ENCODE results near the gene POC1A.

POC1A gene

GRCh38 chr3:52059781-52060180 is 94.4 kb downstream of the POC1A start:
- Histone ChIP-seq H3K9ac (ENCODE audit: low read length) (no peak overlapping the region), H3K4me1 (ENCODE audit: control insufficient read depth, insufficient read depth, low read depth, low read length) (peaks cover 23% of the 10 kb centered on the region), H3K27ac (ENCODE audit: low read length, poor library complexity, severe bottlenecking) (no peak overlapping the region), H3K14ac (ENCODE audit: low read length in 2 of 2) (no peak overlapping the region), H4K8ac (ENCODE audit: low read length) (no peak overlapping the region), H3K79me1 (replicated peaks; ENCODE audit: low read length, poor library complexity, severe bottlenecking) (no peaks in the 10 kb centered on the region), H3K23ac (ENCODE audit: low read length in 2 of 2) (no peak overlapping the region), H3K4me2 (ENCODE audit: low read length, poor library complexity, severe bottlenecking) (no peak overlapping the region), H2BK5ac (ENCODE audit: low read depth, low read length, poor library complexity, severe bottlenecking) (no peak overlapping the region), H2AFZ (ENCODE audit: low read depth, low read length) (no peak overlapping the region), H2BK15ac (ENCODE audit: low read depth, poor library complexity, severe bottlenecking) (no peak overlapping the region), H3K18ac (ENCODE audit: low read depth in 1 of 2, low read length in 2 of 2) (no peak overlapping the region), H3K36me3 (ENCODE audit: control insufficient read depth in 1 of 2, insufficient read depth in 2 of 2, low read depth in 1 of 2, low read length in 2 of 2) (no peaks in the 10 kb centered on the region), H3K4ac (ENCODE audit: low read depth in 1 of 2, low read length in 2 of 2) (no peak overlapping the region), H3K27me3 (ENCODE audit: control insufficient read depth in 1 of 2, insufficient read depth in 1 of 2, low read length in 2 of 2) (no peaks in the 10 kb centered on the region), H3K4me3 (ENCODE audit: insufficient read depth in 1 of 2, low read depth in 1 of 2, low read length in 2 of 2) (no peak overlapping the region), H2BK120ac (ENCODE audit: low read depth, low read length) (no peak overlapping the region), H2BK12ac (ENCODE audit: low read length in 2 of 2) (no peak overlapping the region), H3K9me3 (ENCODE audit: control insufficient read depth, low read length) (no peaks in the 10 kb centered on the region), H4K91ac (ENCODE audit: low read length) (no peak overlapping the region), H2AK5ac (ENCODE audit: low read length, severe bottlenecking) (no peak overlapping the region)
- no peak for DNase-seq
- WGBS, result 88% methylated on average over 6 of the region's 7 CpGs

GRCh38 chr3:52057812-52058495 is 96.3 kb downstream of the POC1A start:
- Histone ChIP-seq H3K79me1 (replicated peaks; ENCODE audit: low read length, poor library complexity, severe bottlenecking) (no peaks in the 10 kb centered on the region), H4K8ac (ENCODE audit: low read length) (peak overlapping the region; percentile 90), H3K36me3 (ENCODE audit: control insufficient read depth in 1 of 2, insufficient read depth in 2 of 2, low read depth in 1 of 2, low read length in 2 of 2) (peaks cover 9 to 14% of the 10 kb centered on the region in 2 experiments), H3K9ac (ENCODE audit: low read length) (peak overlapping the region; percentile 84), H2BK5ac (ENCODE audit: low read depth, low read length, poor library complexity, severe bottlenecking) (no peak overlapping the region), H3K27ac (ENCODE audit: low read length, poor library complexity, severe bottlenecking) (no peak overlapping the region), H2BK120ac (ENCODE audit: low read depth, low read length) (peak overlapping the region; percentile 6), H2BK15ac (ENCODE audit: low read depth, poor library complexity, severe bottlenecking) (peak overlapping the region; percentile 73), H2AK5ac (ENCODE audit: low read length, severe bottlenecking) (peak overlapping the region; percentile 65), H3K4me3 (ENCODE audit: insufficient read depth in 1 of 2, low read depth in 1 of 2, low read length in 2 of 2) (peak overlapping the region in 1 of 2 experiments; percentile 87), H3K23ac (ENCODE audit: low read length in 2 of 2) (no peak overlapping the region), H3K18ac (ENCODE audit: low read depth in 1 of 2, low read length in 2 of 2) (peak overlapping the region; percentile 74 to 94), H3K4me1 (ENCODE audit: control insufficient read depth, insufficient read depth, low read depth, low read length) (peaks cover 39% of the 10 kb centered on the region), H3K14ac (ENCODE audit: low read length in 2 of 2) (peak overlapping the region in 1 of 2 experiments; percentile 93), H3K4me2 (ENCODE audit: low read length, poor library complexity, severe bottlenecking) (peak overlapping the region; percentile 83), H3K27me3 (ENCODE audit: control insufficient read depth in 1 of 2, insufficient read depth in 1 of 2, low read length in 2 of 2) (no peaks in the 10 kb centered on the region), H2BK12ac (ENCODE audit: low read length in 2 of 2) (peak overlapping the region in 1 of 2 experiments; percentile 76), H4K91ac (ENCODE audit: low read length) (peak overlapping the region; percentile 79), H3K9me3 (ENCODE audit: control insufficient read depth, low read length) (no peaks in the 10 kb centered on the region), H2AFZ (ENCODE audit: low read depth, low read length) (peak overlapping the region; percentile 90), H3K4ac (ENCODE audit: low read depth in 1 of 2, low read length in 2 of 2) (peak overlapping the region; percentile 76 to 81)
- DNase-seq, result no peak
- 70% methylated on average over 14 of the region's 14 CpGs for WGBS

DNA sequence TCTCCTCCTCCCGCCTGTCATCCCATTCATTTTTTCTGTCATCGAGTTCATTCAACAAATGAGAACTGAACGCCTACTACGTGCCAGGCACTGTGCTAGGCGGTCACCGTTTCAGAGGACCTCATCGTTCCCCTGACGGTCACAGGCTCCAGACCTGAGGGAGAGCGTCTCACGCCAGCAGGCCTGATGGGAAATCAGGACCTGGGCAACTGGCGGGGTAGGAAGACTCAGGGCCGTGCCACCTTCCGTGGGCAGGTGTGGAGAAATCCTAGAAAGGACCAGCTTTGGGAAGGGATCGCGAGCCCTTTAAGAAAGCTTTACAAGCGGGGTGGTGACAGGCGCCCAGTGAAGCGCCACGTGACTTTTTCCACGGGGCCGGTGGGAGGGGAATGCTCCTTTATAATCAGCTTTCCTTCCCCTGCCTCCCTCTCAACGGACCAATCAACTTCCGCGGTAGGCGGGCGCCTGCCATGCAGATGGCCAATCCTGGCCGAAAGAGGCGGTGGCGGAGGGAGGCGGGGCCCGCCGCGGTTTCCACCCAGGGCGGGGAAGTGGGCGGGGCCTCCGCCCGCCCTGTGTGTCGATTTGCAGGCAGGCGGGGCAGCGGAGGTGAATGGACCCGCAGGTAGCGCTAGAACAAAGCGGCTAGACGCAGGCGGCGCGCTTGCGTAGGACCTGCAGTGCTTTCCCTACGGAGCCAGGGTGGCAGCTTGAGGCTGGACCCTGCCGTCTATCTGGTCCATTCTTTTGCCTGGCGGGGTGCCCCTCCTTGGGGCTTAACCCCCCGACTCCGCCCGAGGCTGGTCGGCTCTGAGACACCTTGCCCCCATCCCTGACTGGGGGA is 97.0 kb downstream of the POC1A start:
- peak overlapping the region; percentile 49 for H3K27ac ChIP-seq (ENCODE audit: low read length, poor library complexity, severe bottlenecking)
- H2BK120ac ChIP-seq (ENCODE audit: low read depth, low read length), result peak overlapping the region; percentile 65
- H3K36me3 ChIP-seq (ENCODE audit: control insufficient read depth in 1 of 2, insufficient read depth in 2 of 2, low read depth in 1 of 2, low read length in 2 of 2), result peaks cover 11 to 20% of the 10 kb centered on the region in 2 experiments
- 2% methylated on average over 52 of the region's 55 CpGs for WGBS
- peak overlapping the region; percentile 93 for H3K9ac ChIP-seq (ENCODE audit: low read length)
- peak overlapping the region; percentile 76 to 81 for H3K4ac ChIP-seq (ENCODE audit: low read depth in 1 of 2, low read length in 2 of 2)
- H3K23ac ChIP-seq (ENCODE audit: low read length in 2 of 2), result no peak overlapping the region
- peak overlapping the region; percentile 90 for H4K8ac ChIP-seq (ENCODE audit: low read length)
- peak overlapping the region; percentile 79 for H4K91ac ChIP-seq (ENCODE audit: low read length)
- H2AK5ac ChIP-seq (ENCODE audit: low read length, severe bottlenecking), result peak overlapping the region; percentile 65
- H3K79me1 ChIP-seq (replicated peaks; ENCODE audit: low read length, poor library complexity, severe bottlenecking), result no peaks in the 10 kb centered on the region
- no peaks in the 10 kb centered on the region for H3K9me3 ChIP-seq (ENCODE audit: control insufficient read depth, low read length)
- H3K27me3 ChIP-seq (ENCODE audit: control insufficient read depth in 1 of 2, insufficient read depth in 1 of 2, low read length in 2 of 2), result no peaks in the 10 kb centered on the region
- peaks cover 38% of the 10 kb centered on the region for H3K4me1 ChIP-seq (ENCODE audit: control insufficient read depth, insufficient read depth, low read depth, low read length)
- H2BK15ac ChIP-seq (ENCODE audit: low read depth, poor library complexity, severe bottlenecking), result peak overlapping the region; percentile 73
- H3K4me3 ChIP-seq (ENCODE audit: insufficient read depth in 1 of 2, low read depth in 1 of 2, low read length in 2 of 2), result peak overlapping the region; percentile 68 to 87
- H3K14ac ChIP-seq (ENCODE audit: low read length in 2 of 2), result peak overlapping the region in 1 of 2 experiments; percentile 93
- peak; percentile 99 for DNase-seq
- H3K18ac ChIP-seq (ENCODE audit: low read depth in 1 of 2, low read length in 2 of 2), result peak overlapping the region; percentile 74 to 94
- peak overlapping the region; percentile 87 for H3K4me2 ChIP-seq (ENCODE audit: low read length, poor library complexity, severe bottlenecking)
- no peak overlapping the region for H2BK5ac ChIP-seq (ENCODE audit: low read depth, low read length, poor library complexity, severe bottlenecking)
- peak overlapping the region; percentile 6 to 94 for H2BK12ac ChIP-seq (ENCODE audit: low read length in 2 of 2)
- H2AFZ ChIP-seq (ENCODE audit: low read depth, low read length), result peak overlapping the region; percentile 90

DNA sequence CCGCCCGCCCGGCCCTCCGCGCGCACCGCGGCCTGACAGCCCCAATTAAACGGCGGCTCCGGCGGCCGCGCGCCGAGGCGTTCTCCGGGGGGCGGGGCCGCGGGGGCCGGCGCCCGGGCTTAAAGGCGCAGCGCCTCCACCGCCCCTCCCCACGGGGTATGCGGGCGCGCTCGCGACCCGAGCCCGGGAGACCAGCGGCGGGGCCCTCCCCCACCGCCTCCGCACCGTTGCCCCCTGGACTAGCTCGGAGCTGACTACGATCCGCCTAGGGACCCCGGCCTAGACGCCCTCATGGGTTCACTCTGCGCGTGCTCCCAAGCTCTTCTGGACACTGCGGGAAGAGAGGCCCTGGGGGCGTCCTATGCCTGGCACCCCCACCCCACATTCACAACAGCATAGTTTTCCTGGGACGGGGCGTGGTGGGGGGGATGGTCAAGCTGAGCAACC is 97.7 kb downstream of the POC1A start, which contains the start of gene DUSP7:
Gene DUSP7 (minus strand): TSS at position 51 of the 447 bp plus-strand sequence. CDS start 205 bp downstream, outside the sequence.
- H3K9ac ChIP-seq (ENCODE audit: low read length), result peak within 1 kb of the TSS; percentile 94
- H3K4me3 ChIP-seq (ENCODE audit: insufficient read depth in 1 of 2, low read depth in 1 of 2, low read length in 2 of 2), result peak within 1 kb of the TSS; percentile 85 to 94
- H2BK120ac ChIP-seq (ENCODE audit: low read depth, low read length), result peak within 1 kb of the TSS; percentile 65
- H3K4ac ChIP-seq (ENCODE audit: low read depth in 1 of 2, low read length in 2 of 2), result peak within 1 kb of the TSS; percentile 83 to 91
- H3K9me3 ChIP-seq (ENCODE audit: control insufficient read depth, low read length), result no peaks in the 10 kb centered on the region
- H2AFZ ChIP-seq (ENCODE audit: low read depth, low read length), result peak within 1 kb of the TSS; percentile 90
- peak within 1 kb of the TSS; percentile 6 to 94 for H2BK12ac ChIP-seq (ENCODE audit: low read length in 2 of 2)
- WGBS, result 0% methylated on average over 29 of the region's 51 CpGs
- peak within 1 kb of the TSS; percentile 90 for H4K8ac ChIP-seq (ENCODE audit: low read length)
- H3K4me1 ChIP-seq (ENCODE audit: control insufficient read depth, insufficient read depth, low read depth, low read length), result peaks cover 44% of the 10 kb centered on the region
- peak within 1 kb of the TSS; percentile 74 to 81 for H3K18ac ChIP-seq (ENCODE audit: low read depth in 1 of 2, low read length in 2 of 2)
- peak within 1 kb of the TSS in 1 of 2 experiments; percentile 82 for H3K14ac ChIP-seq (ENCODE audit: low read length in 2 of 2)
- DNase-seq, result peak; percentile 72
- H2BK5ac ChIP-seq (ENCODE audit: low read depth, low read length, poor library complexity, severe bottlenecking), result peak within 1 kb of the TSS; percentile 31
- H3K27me3 ChIP-seq (ENCODE audit: control insufficient read depth in 1 of 2, insufficient read depth in 1 of 2, low read length in 2 of 2), result no peaks in the 10 kb centered on the region
- no peaks in the 10 kb centered on the region for H3K79me1 ChIP-seq (replicated peaks; ENCODE audit: low read length, poor library complexity, severe bottlenecking)
- H3K4me2 ChIP-seq (ENCODE audit: low read length, poor library complexity, severe bottlenecking), result peak within 1 kb of the TSS; percentile 87
- peak within 1 kb of the TSS; percentile 66 for H3K27ac ChIP-seq (ENCODE audit: low read length, poor library complexity, severe bottlenecking)
- peaks cover 18 to 27% of the 10 kb centered on the region in 2 experiments for H3K36me3 ChIP-seq (ENCODE audit: control insufficient read depth in 1 of 2, insufficient read depth in 2 of 2, low read depth in 1 of 2, low read length in 2 of 2)
- H2AK5ac ChIP-seq (ENCODE audit: low read length, severe bottlenecking), result no peak within 1 kb of the TSS
- peak within 1 kb of the TSS; percentile 71 for H2BK15ac ChIP-seq (ENCODE audit: low read depth, poor library complexity, severe bottlenecking)
- peak within 1 kb of the TSS; percentile 77 for H4K91ac ChIP-seq (ENCODE audit: low read length)
- peak within 1 kb of the TSS in 1 of 2 experiments; percentile 84 for H3K23ac ChIP-seq (ENCODE audit: low read length in 2 of 2)

Measured in mesenchymal stem cell (in vitro differentiated cells and primary cell).